SKM-1 (cell line): Measurements from ENCODE around the gene TMEM184C.

Experiments used
- DNase-seq: peaks from one replicate; lab custom pipeline; 2025; ENCODE audit not compliant: unreplicated experiment; lab: John Stamatoyannopoulos, UW

The TMEM184C gene

DNA sequence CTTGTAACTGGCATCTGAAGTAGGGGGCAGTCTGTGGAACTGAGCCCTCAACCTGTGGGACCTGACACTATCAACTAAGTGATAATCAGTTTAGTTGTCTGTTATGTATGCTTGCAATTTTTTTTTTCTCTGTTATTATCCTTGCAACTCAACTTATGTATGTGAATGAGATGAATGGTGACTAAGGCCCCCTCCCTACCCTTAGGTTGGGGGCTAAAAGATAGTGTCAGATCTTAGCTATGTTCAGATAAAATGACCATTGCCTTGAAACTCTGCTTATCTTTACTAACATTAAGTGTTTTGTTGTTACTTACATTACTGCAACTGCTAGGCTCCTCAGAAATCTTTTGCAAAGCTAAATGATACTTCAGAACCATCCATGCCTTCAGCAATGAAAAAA is 31.5 kb downstream of the TMEM184C start:
- DNase-seq = no peak

DNA sequence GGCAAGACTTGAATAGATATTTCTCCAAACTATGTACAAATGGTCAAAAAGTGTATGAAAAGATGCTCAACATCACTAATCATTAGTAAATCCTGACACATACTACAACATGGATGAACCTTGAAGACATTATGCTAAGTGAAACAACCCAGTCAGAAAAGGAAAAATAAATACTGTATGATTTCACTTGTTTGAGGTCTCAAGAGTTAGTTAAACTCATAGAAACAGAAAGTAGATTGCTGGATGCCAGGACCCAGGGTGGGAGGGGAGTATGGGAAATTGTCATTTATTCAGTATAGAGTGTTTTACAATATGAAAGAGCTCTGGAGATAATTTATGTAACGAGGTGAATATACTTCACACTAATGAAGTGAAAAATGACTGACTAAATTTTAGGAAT is 34.4 kb downstream of the TMEM184C start:
- DNase-seq = no peak

DNA sequence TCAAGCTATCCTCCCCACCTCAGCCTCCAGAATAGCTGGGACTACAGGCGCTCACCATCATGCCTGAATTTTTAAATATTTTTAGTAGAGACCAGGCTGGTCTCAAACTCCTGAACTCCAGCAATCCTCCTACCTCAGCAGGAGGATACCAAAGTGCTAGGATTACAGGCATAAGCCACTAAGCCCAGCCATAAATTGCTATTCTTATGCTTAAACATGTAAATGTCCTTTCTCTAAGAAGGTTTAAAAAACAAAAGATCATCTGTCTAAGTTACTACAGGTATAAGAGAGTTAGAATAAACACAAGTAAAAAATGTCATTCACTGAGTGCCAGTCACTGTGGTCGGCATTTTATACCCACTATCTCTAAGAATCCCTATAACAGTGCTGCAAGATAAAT is 38.4 kb downstream of the TMEM184C start:
- DNase-seq = no peak

DNA sequence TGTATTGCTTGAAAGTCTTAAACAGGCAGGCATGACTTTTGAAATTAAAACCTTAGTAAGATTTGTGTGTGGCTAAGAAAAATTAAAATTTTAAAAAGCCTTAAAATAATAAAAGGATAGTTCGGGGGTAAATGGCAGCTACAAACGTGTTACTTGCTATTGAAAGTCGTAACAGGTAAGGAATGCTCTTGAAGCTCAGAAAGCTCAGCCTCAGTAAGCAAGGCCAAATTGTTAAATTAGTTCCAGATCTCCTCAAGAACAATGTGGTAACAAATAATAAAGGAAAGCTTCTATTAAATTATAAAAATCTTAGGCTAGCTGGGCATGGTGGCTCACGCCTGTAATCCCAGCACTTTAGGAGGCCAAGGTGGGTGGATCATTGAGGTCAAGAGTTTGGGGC is 41.3 kb downstream of the TMEM184C start:
- no peak for DNase-seq

DNA sequence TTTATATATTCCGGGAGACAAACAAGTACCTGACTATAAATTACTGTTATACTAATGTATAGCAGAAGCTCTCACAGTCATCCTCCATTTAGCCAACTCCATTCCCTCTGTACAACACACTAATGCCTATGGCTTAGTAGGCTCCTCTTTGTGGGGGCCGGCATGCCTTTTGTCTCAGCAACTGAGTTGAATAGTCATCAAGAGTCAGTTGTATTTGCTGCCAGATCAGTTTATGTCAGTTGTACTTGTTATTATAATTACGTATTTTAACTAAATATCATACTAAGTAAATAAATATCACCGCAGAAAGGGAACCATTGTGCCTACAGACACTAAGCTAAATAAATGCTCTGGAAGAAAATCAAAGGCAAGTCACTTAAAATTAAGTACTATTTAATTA is 56.9 kb downstream of the TMEM184C start:
- no peak for DNase-seq

DNA sequence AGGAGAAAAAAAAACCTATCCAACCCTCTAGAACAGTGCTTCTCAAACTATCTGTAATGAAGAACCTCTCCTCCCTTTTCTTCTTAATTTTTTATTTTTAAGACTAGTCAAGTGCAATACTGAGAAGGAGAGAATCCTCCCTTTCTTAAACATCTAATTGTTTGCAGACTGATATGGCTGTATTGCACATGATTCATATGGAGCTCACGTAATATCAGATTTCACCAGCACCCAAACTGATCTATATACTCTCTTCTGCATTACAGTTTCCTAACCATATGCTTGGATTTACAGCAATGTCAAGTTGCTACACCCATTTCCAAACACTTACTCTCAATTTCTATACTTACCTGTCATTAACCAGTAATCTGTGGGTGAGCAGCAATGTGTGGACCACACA is 57.3 kb downstream of the TMEM184C start:
- no peak for DNase-seq

DNA sequence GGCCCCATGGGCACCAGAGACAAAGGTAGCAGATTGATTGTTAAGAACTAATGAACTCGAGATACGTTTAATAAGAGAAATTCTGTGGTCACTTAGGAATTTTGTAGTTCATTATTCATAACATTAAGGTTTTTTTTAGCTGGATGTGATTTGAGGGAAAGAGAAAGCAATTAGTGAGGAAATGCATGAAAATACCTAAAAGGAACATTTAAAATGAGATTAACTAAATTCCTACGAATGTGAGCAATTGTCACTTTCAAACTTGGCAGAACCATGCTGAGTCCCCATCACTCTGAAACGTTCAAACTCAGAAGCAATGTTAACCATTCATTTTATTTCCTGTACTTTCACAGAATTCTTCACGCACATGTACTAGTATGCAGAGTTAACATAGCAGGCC is 60.9 kb downstream of the TMEM184C start:
- no peak for DNase-seq

DNA sequence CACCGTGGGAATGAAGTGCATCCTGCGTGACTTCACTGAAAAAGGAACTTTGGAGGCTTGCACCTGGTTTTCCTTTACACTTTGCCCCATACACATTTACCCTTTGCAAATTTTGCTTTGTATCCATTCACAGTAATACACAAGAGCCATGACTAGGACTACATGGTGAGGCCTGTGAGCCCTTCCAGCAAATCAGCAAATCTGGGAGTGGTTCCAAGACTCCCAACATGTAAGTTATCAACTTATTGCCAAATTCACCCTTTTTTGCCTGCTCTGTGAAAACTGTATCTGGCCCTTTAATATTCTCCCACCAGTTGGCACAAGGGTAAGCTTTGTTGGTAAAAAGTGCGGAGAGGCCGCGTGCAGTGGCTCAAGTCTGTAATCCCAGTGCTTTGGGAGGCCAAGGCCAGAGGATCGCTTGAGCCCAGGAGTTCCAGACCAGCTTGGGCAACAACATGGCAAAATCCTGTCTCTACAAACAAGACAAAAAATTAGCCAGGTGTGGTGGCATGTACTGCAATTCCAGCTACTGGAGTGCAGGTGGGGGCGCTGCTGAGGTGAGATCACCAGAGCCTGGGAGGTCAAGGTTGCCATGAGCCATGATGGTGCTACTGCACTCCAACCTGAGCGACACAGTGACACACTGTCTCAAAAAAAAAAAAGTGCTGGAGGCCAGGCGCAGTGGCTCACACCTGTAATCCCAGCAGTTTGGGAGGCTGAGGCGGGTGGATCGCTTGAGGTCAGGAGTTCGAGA is 61.8 kb downstream of the TMEM184C start:
- no peak for DNase-seq

DNA sequence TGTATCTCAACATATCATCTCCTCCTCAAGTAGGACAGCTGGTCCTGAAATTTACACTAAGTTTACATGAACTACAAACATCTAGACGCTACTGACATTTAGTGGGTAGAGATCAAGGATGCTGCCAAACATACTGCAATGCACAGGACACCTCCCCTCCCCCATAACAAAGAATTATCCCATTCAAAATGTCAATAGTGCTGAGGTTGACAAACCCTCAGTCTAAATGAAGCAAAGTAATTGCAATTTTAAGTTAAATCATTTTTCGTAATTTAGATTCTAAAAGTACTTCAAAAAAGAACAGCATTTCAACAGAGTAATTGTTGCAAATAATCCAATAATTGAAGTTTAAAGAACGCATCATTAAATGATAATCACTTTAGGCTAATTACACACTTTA is 65.6 kb downstream of the TMEM184C start:
- no peak for DNase-seq

DNA sequence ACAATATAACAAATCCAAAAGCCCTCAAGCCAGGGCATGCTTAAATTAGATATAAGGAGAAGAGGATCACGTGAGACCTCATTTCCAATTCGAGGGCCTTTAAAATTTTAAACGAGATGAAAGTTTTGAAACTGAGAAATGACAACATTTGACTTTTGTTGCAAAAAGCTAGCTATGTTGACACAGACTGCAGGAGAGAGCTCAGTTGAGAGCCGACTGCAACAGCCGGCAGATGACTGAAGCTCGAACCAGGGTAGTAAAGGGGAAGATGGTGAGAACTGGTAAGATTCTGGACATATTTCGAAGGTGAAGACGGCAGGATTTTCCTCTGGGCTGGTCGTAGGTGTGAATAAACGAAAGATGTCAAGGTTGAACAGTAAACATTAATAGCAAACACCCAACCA is 66.0 kb downstream of the TMEM184C start:
- DNase-seq = no peak

DNA sequence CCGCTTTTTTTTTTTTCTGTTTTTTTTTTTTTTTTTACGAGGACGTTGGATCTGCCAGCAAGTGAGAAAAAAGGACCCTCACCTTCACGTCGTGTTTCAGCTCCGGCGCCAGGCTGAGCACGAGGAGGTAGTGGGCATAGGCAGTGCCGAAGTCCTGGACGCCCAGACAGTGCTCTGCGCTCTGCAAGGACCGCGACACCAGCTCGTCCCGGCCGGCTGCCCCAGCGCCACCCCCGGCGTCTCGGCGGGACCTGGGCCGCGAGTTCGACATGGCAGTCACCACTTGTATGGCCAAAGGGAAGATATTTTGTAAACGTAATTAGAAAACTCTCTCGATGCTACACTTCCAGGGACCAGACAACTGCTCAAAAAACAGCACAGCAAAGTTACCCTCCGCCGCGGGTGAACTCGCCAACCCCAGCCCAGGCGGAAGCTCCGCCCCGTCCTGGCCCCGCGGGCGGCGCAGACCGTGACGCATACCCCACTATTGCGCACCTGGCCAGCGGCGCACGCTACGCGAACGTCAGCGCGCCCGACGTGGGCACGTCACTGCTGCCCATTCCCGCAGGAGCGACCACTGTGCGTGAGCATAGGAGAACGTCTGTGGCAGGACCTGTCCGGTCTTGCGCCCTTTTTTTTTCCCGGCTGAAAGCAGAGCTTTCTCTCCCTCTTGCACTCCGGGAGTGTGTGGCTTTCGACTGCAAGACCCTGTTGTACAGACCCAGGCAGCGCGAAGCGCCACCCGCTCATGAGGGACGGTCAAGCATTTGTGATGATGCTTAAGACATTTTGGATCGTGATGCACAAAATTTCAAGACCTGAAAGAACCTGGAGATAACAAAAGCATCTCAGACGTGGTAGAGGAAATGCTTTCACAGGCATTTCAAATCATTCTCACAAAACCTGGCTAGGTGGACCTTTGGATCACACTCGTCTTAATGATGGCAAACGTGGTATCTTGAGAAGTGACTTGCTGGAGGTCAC is 66.8 kb downstream of the TMEM184C start, which contains the start of gene PRMT9:
Gene PRMT9, minus strand, starts transcription at position 447 of the 984 bp plus-strand sequence. Its CDS starts 176 bp downstream, at position 271.
- DNase-seq = peak; percentile 81

DNA sequence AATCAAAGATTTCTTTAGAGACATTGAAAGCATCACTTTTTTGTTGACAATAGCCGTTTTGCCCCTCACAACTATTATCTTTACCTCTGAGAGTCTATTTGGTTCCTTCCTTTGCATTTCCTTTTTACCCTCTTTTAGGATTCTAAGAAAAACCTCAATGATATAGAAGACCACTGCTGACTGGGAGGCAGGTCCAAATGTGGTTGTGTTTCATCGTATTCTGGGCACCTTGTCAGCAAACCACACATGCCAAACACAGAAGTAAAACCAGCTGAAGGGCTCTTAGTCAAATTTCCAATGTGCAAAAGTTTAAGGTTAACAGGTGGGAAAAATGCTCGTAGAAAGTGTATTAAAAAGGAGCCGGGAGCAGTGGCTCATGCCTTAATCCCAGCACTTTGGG is 71.9 kb downstream of the TMEM184C start:
- DNase-seq = no peak

DNA sequence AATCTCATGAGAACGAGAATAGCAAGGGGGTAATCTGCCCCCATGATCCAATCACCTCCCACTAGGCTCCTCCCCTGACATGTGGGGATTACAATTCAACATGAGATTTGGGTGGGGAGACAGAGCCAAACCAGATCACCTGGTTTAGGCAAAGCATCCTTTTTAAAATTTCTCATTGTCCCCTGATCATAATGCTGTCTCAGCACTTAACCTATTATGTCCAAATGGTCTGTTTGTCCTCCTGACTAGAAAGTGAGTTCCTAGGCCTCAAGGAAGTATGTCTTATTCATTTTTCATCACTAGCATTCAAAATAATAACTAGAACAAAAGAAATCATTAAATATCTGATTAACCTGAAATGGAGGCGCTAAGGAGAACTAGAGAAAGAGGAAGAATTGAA is 74.6 kb downstream of the TMEM184C start:
- DNase-seq = no peak

DNA sequence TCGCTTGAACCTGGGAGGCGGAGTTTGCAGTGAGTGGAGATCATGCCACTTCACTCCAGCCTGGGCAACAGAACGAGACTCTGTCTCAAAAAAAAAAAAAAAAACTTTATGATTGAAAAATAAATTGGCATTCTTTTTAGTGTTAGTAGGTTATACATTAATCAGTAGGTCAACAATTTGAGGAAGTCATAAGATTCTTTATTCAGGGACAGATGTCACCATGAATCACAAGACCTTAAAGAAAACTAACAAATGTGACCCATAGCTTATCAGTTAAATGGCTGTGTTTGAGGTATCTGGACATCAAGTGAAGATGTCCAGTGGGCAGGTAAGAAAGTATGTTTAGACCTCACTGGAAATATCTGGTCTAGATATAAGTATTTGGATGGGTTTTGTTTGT is 76.0 kb downstream of the TMEM184C start:
- DNase-seq = no peak

DNA sequence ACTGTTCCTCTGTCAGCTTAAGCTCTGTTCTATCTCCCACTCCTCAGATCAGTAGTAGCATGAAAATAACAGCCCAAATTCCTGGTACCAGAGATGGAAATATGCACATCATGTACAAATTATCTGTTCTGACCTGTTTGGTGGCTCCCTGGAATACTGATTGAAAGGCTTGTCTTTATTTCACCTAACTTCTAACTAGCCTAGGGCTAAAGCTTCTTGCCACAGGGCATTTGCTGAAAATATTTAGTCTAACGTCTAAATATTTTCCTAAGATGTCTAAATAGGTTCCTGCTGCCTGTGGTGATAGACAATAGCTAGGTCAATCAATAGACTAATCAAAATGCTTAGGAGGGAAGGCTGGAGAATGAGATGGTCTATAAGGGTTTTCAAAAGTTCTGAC is 79.7 kb downstream of the TMEM184C start:
- DNase-seq = no peak

DNA sequence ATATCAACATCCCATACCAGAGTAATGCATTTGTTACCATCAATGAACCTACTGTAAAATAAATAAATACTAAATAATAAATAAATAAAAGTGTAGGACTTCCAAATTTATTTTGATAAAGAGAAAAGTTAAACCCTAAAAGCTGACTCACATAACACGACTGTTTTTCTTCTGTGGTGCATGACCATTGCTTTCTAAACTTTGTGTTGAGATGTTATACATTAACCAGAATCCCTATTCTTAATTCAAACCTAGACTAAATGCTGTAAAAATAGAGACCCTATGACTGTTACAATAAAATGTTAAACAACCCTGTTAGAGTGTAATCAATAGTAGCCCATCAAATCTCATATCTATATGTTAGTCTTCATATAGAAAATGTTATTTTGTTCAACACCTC is 87.6 kb downstream of the TMEM184C start:
- DNase-seq = no peak

DNA sequence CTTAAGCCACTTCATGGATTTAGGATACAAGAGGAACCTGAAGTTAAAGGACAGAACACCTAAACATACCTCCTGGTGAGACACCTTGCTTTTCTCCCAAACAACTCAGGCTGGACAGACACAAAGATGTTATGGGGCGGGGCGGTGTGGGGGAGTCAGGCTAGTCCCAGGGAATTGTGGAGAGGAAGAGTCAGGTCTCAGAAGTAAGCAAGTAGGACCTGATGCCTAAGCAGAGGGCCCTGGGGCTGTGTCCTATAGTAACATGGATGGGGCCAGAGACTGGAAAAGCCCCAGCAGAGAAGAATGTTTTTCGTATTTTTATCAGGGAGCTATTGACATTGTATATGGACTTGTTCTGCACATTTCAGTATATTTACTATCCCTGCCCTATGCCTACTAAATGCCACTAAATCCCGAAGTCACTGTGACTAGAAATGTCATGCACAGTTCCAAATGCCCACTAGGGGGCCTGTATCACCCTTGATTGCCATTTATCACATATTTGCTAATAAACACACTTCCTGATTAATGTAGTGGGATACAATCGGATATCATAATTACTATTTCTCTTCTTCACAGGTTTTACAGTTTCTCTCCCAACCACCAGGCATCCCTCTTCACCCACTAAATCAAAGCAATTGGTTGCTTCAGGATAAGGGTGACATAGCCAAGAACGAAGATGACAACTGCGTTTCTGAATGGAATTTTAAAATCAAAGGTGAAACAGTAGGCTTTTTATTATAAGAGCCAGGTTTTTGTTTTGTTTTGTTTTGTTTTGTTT is 90.9 kb downstream of the TMEM184C start:
- DNase-seq = peak; percentile 54

DNA sequence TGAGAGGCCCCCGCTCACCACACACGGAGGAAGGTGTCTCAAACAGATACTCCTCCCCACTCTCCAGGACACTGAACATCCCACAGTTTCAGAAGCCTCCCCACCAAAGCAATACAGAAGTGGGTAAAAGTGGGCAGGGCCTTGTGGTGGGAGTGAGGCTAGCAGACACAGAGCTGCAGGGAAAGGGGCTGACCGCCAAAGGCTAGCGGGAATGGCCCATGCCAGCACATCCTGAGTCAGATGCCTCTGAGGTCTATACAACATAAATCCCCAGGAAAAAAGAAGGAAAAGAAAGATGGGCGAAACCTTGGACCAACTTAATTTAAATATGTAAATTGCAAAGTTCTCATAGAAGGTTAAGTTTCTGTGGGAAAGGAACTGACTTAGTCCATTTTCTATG is 92.8 kb downstream of the TMEM184C start:
- DNase-seq = no peak

DNA sequence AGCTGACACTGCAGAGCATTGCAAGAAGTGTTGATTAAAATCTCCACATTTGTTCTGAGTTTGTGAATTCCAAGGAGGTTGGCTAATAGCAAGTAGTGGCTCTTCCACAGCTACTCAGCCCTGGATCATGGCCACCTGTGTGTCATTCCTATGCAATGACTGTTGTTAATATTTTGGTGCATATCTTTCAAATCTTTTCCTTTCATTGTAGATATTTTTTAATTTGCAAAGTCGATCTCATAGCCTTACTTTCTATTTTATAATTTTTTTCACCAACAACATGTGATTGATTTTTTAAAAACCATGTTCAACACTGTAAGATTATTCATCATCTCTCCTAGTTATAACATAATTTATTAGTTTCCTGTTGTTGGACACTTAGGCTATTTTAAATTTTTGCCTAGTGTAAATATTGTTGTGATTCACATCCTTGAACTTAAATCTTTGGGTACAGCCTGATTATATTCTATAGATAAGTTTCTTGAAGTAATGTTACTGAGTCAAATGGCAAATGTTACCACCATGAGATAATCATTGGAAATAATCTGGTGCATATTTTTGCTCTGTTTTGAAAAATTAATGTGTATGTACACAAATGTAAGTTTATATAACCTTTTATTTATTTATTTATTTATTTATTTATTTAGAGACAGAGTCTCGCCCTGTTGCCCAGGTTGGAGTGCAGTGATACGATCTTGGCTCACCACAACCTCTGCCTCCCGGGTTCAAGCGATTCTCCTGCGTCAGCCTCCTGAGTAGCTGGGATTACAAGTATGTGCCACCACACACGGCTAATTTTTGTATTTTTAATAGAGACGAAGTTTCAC is 97.6 kb downstream of the TMEM184C start:
- DNase-seq = no peak

DNA sequence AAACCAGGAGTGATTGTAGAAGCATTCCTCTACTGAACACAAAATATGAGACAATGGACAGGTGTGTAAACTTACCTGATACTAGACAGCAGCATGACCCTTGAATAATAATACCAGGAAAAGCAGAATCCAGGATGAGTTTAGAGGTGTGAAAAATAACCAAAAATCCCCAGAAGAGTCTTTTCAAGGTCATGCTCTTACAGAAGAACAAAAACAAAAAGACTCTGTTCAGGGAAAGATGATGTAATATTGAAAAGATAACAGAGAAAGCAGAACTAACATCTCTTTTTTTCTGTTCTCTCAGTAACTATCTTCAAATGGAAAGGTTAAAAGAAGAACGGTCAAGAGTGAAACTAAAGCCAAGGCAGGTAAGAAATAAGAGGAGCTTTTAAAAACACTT is 100.7 kb downstream of the TMEM184C start:
- no peak for DNase-seq
